ENCODE measurements around the gene RNU1-1. TPM values are rescaled to one million over a fixed set of nuclear protein-coding genes. Genes with fewer than 3 reads are reported as not detected.
"Not testable (repeated sequence)": the region's sequence is repeated elsewhere in the genome, so short reads cannot be mapped to it uniquely, and the experiment has no call there.

Gene RNU1-1
- total RNA-seq, 1 donor from 2014 or later: 3,526 TPM

- H3K27me3 Mint-ChIP-seq: no peaks in the 10 kb centered on the region
- H3K4me1 Mint-ChIP-seq: no peaks in the 10 kb centered on the region
- peaks cover 51% of the 10 kb centered on the region for H3K36me3 Mint-ChIP-seq (ENCODE audit: low read depth)
- TF ChIP-seq, protein P1, sequence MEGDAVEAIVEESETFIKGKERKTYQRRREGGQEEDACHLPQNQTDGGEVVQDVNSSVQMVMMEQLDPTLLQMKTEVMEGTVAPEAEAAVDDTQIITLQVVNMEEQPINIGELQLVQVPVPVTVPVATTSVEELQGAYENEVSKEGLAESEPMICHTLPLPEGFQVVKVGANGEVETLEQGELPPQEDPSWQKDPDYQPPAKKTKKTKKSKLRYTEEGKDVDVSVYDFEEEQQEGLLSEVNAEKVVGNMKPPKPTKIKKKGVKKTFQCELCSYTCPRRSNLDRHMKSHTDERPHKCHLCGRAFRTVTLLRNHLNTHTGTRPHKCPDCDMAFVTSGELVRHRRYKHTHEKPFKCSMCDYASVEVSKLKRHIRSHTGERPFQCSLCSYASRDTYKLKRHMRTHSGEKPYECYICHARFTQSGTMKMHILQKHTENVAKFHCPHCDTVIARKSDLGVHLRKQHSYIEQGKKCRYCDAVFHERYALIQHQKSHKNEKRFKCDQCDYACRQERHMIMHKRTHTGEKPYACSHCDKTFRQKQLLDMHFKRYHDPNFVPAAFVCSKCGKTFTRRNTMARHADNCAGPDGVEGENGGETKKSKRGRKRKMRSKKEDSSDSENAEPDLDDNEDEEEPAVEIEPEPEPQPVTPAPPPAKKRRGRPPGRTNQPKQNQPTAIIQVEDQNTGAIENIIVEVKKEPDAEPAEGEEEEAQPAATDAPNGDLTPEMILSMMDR (IDR thresholded peaks at IDR 0.05): no peak
- DNase-seq (no peak), ATAC-seq (ENCODE audit: low read depth) (no peak)
- H3K27ac Mint-ChIP-seq: no peak overlapping the region
- POLR2A ChIA-PET: no interaction called here
- H3K4me3 Mint-ChIP-seq: no peak overlapping the region
- CTCF ChIA-PET: no interaction called here
- intact Hi-C loops (cut with micrococcal nuclease): no loop called here
- H3K9me3 Mint-ChIP-seq: no peaks in the 10 kb centered on the region
Measured at GRCh38 chr1:16478091-16478490, 36.0 kb downstream of the RNU1-1 start.

DNA sequence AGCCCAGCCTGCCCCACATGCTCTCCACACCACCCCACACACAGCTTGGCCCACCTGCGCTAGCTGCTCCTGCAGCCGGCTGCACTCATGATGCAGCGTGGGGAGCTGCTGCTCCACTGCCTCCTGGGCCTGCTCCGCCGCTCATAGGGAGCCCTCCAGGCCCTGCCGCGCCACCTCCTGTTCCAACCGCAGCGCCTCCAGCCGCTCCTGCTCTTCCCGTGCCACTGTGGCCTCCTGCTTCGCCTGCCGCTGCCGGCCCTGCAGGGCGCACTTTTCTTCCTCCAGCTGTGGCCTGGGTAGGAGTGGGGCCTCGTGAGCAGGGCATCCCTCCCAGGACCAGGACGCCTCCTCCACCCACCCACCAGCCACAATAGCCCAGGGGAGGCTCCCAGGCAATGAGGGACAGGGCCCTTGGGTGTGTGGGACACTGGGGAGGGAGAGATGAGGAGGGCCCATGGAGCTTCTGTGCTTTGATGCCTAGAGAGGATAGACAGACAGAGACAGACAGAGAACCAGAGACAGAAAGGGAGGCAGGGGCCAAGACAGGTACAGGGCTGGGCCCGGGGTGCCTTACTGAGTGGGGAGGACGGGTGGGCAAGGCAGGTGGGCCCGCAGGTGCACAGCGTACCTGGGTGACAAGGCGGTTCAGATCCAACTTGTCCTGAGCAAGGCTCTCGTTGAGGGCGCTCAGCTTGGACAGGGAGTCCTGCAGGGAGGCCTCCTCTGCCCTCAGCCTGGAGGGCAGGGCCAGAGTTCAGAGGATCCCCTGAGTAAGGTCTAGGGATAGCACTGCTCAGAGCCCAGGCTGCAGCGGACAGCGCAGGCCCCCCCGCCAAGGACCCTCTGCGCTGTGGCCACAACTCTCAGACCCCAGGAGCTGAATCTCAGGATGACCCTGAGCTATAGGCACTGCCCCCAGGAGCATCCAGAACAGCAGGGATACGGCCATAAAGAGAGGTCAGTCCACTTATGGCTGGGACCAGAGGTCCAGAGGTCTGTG is 38.0 kb downstream of the RNU1-1 start:
- H3K36me3 Mint-ChIP-seq (ENCODE audit: low read depth): peaks cover 54% of the 10 kb centered on the region
- H3K27me3 Mint-ChIP-seq; CTCF ChIA-PET; H3K9me3 Mint-ChIP-seq; H3K27ac Mint-ChIP-seq; ATAC-seq (ENCODE audit: low read depth); H3K4me1 Mint-ChIP-seq; intact Hi-C loops (cut with micrococcal nuclease); DNase-seq; H3K4me3 Mint-ChIP-seq: not testable (repeated sequence)
- POLR2A ChIA-PET: interaction anchor here (1.4 kb wide), 1 partner anchor 38 kb away, joined by 3 read pairs; no protein-coding TSS in a partner anchor

DNA sequence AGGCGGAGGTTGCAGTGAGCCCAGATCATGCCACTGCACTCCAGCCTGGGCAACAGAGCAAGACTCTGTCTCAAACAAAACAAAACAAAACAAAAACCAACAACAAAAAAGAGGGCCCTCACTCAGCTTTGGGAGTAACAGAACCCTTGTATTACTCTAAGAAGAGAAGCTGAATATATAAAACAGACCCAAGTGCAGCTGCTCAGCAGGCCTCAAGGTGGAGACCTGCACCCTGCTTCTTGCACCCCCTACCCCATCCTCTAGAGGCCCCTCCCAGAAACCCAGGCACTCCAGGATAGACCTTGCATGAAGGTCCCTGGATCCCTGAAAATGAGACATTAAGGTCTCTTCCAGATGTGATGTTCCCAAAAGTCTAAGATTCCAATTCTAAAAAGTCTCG is 39.2 kb downstream of the RNU1-1 start:
- ATAC-seq (ENCODE audit: low read depth); H3K4me3 Mint-ChIP-seq; DNase-seq; H3K4me1 Mint-ChIP-seq; H3K27ac Mint-ChIP-seq; intact Hi-C loops (cut with micrococcal nuclease); H3K9me3 Mint-ChIP-seq; CTCF ChIA-PET; H3K27me3 Mint-ChIP-seq: not testable (repeated sequence)
- POLR2A ChIA-PET: interaction anchor here (0.6 to 1.4 kb wide), 2 partner anchors 39 to 652 kb away, joined by 3 to 10 read pairs; no protein-coding TSS in a partner anchor
- H3K36me3 Mint-ChIP-seq (ENCODE audit: low read depth): peaks cover 47% of the 10 kb centered on the region

DNA sequence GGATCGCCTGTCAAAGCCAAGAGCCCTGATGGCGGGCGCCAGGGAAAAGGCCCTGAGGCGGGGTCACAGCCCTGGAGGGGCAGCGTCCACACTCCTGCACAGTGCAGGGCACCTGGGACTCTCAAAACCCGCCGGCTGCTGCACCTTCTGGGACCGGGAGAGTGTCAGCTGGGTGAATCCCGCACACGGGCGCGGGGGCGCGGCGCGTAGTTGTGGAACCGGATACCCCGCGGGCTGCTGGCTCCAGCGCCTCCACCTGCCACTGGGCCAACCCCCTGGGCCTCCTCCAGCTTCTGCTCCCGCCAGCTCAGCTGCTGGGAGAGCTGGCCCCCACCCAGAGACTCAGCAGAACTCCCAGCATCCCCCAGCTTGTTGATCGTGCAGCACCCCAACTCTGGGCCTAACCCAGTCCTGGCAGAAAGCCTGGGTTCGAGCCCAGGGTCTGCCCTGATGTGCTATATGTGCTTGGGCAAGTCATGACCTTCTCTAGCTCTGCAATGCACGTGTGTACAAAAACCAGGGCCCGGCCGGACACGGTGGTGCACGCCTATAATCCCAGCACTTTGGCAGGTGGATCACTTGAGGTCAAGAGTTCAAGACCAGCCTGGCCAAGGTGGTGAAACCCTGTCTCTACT is 39.8 kb downstream of the RNU1-1 start:
- no peak for DNase-seq
- Mint-ChIP-seq H3K9me3 (no peaks in the 10 kb centered on the region), H3K36me3 (ENCODE audit: low read depth) (peaks cover 48% of the 10 kb centered on the region), H3K4me1 (no peaks in the 10 kb centered on the region), H3K4me3 (no peak overlapping the region), H3K27me3 (no peaks in the 10 kb centered on the region), H3K27ac (no peak overlapping the region)
- ATAC-seq (ENCODE audit: low read depth): no peak
- CTCF ChIA-PET: no interaction called here
- POLR2A ChIA-PET: interaction anchor here (0.6 to 1.4 kb wide), 2 partner anchors 39 to 651 kb away, joined by 3 to 10 read pairs; no protein-coding TSS in a partner anchor
- TF ChIP-seq, protein P1 (IDR thresholded peaks at IDR 0.05): no peak
- intact Hi-C loops (cut with micrococcal nuclease): no loop called here

DNA sequence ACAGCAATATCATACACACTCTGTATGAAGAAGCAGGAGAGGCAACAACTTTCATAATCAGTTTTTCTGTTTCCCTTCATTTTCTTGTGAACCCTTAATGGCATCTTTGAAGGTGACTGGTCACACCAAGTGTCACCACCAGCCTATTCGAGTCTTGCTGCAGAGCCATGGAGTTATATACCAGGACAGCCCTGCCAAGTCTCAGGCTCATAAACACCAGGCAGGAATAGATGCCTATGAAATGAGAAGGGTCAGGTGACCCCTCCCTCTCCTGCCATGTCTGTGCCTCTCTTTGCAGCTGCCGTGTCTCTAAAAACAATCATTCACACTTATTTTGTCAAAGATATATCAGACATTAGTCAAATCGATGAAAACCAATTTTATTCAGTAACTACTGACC is 45.5 kb downstream of the RNU1-1 start:
- DNase-seq (no peak), ATAC-seq (ENCODE audit: low read depth) (no peak)
- H3K9me3 Mint-ChIP-seq: no peaks in the 10 kb centered on the region
- H3K27ac Mint-ChIP-seq: no peak overlapping the region
- ChIA-PET POLR2A (no interaction called here), CTCF (no interaction called here)
- no peak overlapping the region for H3K4me3 Mint-ChIP-seq
- TF ChIP-seq, protein P1 (IDR thresholded peaks at IDR 0.05): no peak
- H3K27me3 Mint-ChIP-seq: no peaks in the 10 kb centered on the region
- intact Hi-C loops (cut with micrococcal nuclease): no loop called here
- H3K4me1 Mint-ChIP-seq: no peaks in the 10 kb centered on the region
- peaks cover 39% of the 10 kb centered on the region for H3K36me3 Mint-ChIP-seq (ENCODE audit: low read depth)
